MM.1S (cell line): ENCODE measurements around the gene PRADC1.
"Not testable (repeated sequence)": the region's sequence is repeated elsewhere in the genome, so short reads cannot be mapped to it uniquely, and the experiment has no call there.

ENCODE experiments used
- DNase-seq: peaks from one replicate; pipeline ENCODE4 v3.0.0-alpha.2; 2015
- H2AFZ ChIP-seq: fragments of 300-600 bp; sonication (generic); 2 replicates; pipeline ENCODE4 v1.6.0; 2016; ENCODE audit warnings: antibody characterized with exemption, low read length
- H3F3A ChIP-seq: fragments of 300-600 bp; sonication (generic); 2 replicates; pipeline ENCODE4 v1.6.1; 2016; ENCODE audit warnings: mild to moderate bottlenecking, antibody characterized with exemption, low read length, moderate library complexity, mixed read lengths; ENCODE audit not compliant: insufficient read depth
- H3K27ac ChIP-seq: fragments of 300-600 bp; sonication (generic); 2 replicates; pipeline ENCODE4 v1.5.1; 2016; ENCODE audit warnings: mild to moderate bottlenecking, low read length
- H3K27me3 ChIP-seq: fragments of 300-600 bp; sonication (generic); replicated peaks from 2 replicates; pipeline ENCODE4 v1.6.0; 2016; ENCODE audit warnings: low read length; ENCODE audit not compliant: insufficient read depth
- H3K36me3 ChIP-seq: fragments of 300-600 bp; sonication (generic); replicated peaks from 2 replicates; pipeline ENCODE4 v1.6.1; 2016; ENCODE audit warnings: mild to moderate bottlenecking, low read length, mixed read lengths; ENCODE audit not compliant: insufficient read depth
- H3K4me1 ChIP-seq: fragments of 300-600 bp; sonication (generic); 2 replicates; pipeline ENCODE4 v1.6.1; 2016; ENCODE audit warnings: low read length, mixed read lengths
- H3K4me2 ChIP-seq: fragments of 300-600 bp; sonication (generic); 2 replicates; pipeline ENCODE4 v1.6.0; 2016; ENCODE audit warnings: low read depth, low read length
- H3K4me3 ChIP-seq: fragments of 300-600 bp; sonication (generic); 2 replicates; pipeline ENCODE4 v1.5.1; 2016; ENCODE audit warnings: low read length, mixed read lengths
- H3K79me2 ChIP-seq: fragments of 300-600 bp; sonication (generic); 2 replicates; pipeline ENCODE4 v1.6.1; 2016; ENCODE audit warnings: mixed run types, low read length, mixed read lengths
- H3K9ac ChIP-seq: fragments of 300-600 bp; sonication (generic); 2 replicates; pipeline ENCODE4 v1.6.1; 2016; ENCODE audit warnings: low read length, mixed read lengths
- H3K9me2 ChIP-seq: fragments of 300-600 bp; sonication (generic); replicated peaks from 2 replicates; pipeline ENCODE4 v1.6.1; 2016; ENCODE audit warnings: mild to moderate bottlenecking, low read length, mixed read lengths; ENCODE audit not compliant: insufficient read depth
- H3K9me3 ChIP-seq: fragments of 300-600 bp; sonication (generic); replicated peaks from 2 replicates; pipeline ENCODE4 v1.6.1; 2016; ENCODE audit warnings: mild to moderate bottlenecking, low read length, mixed read lengths; ENCODE audit not compliant: insufficient read depth
- H4K20me1 ChIP-seq: fragments of 300-600 bp; sonication (generic); 2 replicates; pipeline ENCODE4 v1.6.1; 2016; ENCODE audit warnings: mild to moderate bottlenecking, low read length, moderate library complexity, mixed read lengths; ENCODE audit not compliant: insufficient read depth
- EZH2 ChIP-seq: fragments of 300-600 bp; sonication (generic); optimal IDR thresholded peaks from 2 replicates; pipeline ENCODE3; 2017; ENCODE audit warnings: low read depth, mild to moderate bottlenecking, antibody characterized with exemption, low read length, mixed read lengths
- EZH2phosphoT487 ChIP-seq: fragments of 300-600 bp; sonication (generic); IDR thresholded peaks from 2 replicates; pipeline ENCODE4 v1.6.1; 2018; ENCODE audit warnings: antibody characterized with exemption, low read length
- TF ChIP-seq, protein P1 (sequence below): fragments of 300-600 bp; sonication (generic); IDR thresholded peaks from 2 replicates; pipeline ENCODE4 v1.5.1; 2016; ENCODE audit warnings: antibody characterized with exemption, low read length, mixed read lengths

PRADC1 gene

DNA sequence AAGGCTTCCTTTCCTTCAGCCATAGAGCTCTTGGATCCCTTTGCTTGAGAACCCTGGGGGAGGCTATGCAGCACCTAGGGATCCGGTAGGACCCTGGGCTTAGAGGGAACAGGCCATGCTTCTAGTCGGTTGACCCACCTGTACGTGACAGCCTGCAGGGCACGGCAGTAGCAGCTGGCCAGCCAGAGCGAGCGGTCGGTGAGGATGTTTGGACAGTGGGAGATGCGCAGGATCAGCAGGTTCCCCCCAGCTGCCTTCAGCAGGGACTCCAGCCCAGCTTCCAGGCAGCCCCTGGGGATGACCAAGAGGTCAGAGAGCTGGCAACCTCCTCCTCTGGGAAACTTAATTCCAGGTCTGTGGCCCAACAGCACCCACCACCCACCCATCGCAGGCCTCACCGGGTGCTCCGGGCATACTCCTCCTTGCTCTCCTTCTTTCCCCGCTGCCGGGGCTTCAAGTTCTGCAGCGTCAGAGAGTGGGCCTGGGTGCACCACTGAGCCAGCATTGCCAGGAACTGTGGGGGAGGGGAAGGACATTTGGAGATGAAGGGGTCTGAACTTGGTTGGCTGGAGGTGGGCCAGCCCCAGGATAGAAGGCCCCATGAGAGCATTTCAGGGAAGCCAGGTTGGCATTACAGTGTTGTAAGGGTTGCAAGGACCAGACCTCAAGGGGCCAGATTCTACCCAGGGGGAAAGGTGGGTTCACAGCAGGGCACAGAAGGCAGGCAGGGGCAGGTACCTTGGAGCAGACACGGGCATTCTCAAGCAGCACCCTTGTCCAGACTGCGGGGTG is 30.7 kb upstream of the PRADC1 start:
- Histone ChIP-seq H4K20me1 (no peaks in the 10 kb centered on the region), H3K4me3 (no peak overlapping the region), H3F3A (no peaks in the 10 kb centered on the region), H3K36me3 (no peaks in the 10 kb centered on the region), H3K79me2 (no peaks in the 10 kb centered on the region), H3K4me2 (no peak overlapping the region), H3K9ac (no peak overlapping the region), H3K9me3 (no peaks in the 10 kb centered on the region), H3K27ac (no peak overlapping the region), H3K27me3 (no peaks in the 10 kb centered on the region), H3K4me1 (no peaks in the 10 kb centered on the region), H2AFZ (no peak overlapping the region), H3K9me2 (no peaks in the 10 kb centered on the region)
- TF ChIP-seq, protein P1, sequence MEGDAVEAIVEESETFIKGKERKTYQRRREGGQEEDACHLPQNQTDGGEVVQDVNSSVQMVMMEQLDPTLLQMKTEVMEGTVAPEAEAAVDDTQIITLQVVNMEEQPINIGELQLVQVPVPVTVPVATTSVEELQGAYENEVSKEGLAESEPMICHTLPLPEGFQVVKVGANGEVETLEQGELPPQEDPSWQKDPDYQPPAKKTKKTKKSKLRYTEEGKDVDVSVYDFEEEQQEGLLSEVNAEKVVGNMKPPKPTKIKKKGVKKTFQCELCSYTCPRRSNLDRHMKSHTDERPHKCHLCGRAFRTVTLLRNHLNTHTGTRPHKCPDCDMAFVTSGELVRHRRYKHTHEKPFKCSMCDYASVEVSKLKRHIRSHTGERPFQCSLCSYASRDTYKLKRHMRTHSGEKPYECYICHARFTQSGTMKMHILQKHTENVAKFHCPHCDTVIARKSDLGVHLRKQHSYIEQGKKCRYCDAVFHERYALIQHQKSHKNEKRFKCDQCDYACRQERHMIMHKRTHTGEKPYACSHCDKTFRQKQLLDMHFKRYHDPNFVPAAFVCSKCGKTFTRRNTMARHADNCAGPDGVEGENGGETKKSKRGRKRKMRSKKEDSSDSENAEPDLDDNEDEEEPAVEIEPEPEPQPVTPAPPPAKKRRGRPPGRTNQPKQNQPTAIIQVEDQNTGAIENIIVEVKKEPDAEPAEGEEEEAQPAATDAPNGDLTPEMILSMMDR: no peak
- TF ChIP-seq EZH2phosphoT487 (no peak), EZH2 (no peak)
- no peak for DNase-seq

DNA sequence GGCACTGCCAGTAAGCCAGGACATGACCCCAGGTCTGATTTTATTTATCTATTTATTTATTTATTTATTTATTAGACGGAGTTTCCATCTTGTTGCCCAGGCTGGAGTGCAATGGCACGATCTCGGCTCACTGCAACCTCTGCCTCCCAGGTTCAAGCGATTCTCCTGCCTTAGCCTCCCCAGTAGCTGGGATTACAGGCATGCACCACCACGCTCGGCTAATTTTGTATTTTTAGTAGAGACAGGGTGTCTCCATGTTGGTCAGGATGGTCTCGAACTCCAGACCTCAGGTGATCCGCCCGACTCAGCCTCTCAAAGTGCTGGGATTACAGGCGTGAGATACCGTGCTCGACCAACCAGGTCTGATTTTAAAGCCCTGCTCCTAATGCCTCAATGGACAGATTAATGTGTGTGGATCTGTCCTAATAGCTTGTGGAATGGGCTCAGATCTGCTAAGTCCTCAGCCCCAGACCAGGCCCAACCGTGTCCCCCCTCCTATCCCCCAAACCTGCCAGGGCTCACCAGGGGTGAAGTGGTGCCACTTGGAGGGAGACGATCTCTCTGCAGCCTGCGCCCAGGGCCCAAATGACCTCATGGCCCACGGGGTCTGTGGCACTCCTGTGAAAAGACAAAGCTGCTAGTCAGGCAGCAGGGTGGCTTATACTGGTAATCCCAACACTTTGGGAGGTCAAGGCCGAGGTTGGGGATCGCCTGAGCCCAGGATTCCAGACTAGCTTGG is 29.8 kb upstream of the PRADC1 start:
- H3K4me2 ChIP-seq, DNase-seq, H3K27me3 ChIP-seq, H3K4me1 ChIP-seq, H3K36me3 ChIP-seq, H2AFZ ChIP-seq, H3F3A ChIP-seq, H3K9me3 ChIP-seq, H3K79me2 ChIP-seq, H3K4me3 ChIP-seq, H3K9me2 ChIP-seq, H3K27ac ChIP-seq, H4K20me1 ChIP-seq, H3K9ac ChIP-seq: not testable (repeated sequence)

DNA sequence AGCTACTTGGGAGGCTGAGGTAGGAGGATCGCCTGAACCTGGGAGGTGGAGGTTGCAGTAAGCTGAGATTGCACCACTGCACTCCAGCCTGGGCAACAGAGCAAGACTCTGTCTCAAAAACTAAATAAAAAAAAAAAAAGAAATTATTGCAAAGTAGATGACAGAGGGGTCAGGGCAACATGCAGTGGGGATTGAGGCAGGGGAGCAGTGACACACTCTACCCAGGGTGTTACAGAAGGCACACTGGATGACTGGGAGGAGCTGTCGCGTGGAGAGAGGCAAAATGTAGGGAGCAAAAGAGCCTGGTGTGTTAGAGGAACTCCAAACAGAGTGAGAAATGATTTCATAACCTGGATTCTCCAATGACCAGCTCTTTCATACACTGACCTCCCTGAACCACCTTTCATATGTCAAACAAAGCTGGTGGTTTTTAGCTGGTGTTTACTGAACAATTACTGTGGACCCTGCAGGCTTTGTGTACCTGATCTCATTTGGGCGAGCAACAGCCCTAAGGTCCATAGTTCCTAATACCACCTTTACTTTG is 29.1 kb upstream of the PRADC1 start:
- no peak overlapping the region for H2AFZ ChIP-seq
- H3K4me3 ChIP-seq: no peak overlapping the region
- H3K27ac ChIP-seq: no peak overlapping the region
- no peak overlapping the region for H3K4me2 ChIP-seq
- no peaks in the 10 kb centered on the region for H3K36me3 ChIP-seq
- DNase-seq: no peak
- H3F3A ChIP-seq: no peaks in the 10 kb centered on the region
- TF ChIP-seq, protein P1: no peak
- no peak for TF ChIP-seq EZH2
- TF ChIP-seq EZH2phosphoT487: no peak
- no peaks in the 10 kb centered on the region for H3K9me2 ChIP-seq
- H3K9ac ChIP-seq: no peak overlapping the region
- no peaks in the 10 kb centered on the region for H3K79me2 ChIP-seq
- H3K9me3 ChIP-seq: no peaks in the 10 kb centered on the region
- no peaks in the 10 kb centered on the region for H3K4me1 ChIP-seq
- H3K27me3 ChIP-seq: no peaks in the 10 kb centered on the region
- no peaks in the 10 kb centered on the region for H4K20me1 ChIP-seq
